ENCODE measurements around the gene RYR2. TPM values are rescaled to one million over a fixed set of nuclear protein-coding genes. Genes with fewer than 3 reads are reported as not detected.

RYR2 gene
- polyA plus RNA-seq, 2 of the 4 experiments (the other 2 are of a cell fraction) = 0.06 TPM; not detected in 1

DNA sequence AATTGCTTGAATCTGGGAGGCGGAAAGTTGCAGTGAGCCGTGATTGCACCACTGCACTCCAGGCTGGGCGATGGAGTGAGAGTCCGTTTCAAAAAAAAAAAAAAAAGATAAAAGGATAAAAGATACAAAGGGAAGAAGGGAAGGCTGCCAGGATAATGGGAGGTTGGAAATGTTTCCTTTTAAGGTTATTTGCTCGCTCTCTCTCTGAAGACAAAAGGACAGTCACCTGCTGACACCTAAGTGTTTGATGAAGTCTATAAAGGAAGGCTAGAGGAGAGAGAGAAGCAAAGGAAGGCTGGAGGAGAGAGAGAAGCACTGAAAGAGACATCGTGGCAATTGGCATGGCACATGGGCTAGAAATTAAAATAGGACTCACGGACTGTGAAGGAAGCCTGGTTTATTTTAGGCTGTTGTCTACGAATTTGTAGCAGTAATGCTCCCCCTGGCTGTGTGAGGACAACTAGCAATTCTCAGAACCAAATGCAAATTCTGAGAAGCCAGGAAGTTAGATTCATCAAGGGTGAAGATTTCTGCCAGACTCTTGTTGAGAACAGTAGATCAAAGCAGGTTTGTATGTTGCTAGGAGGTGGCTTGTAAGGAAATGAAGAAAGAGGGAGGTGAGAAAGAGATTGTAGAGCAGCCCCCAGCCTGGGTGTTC lies 694.5 kb downstream of the RYR2 start:
- ChIA-PET POLR2A (no interaction called here), CTCF (no interaction called here)
- FAIRE-seq (no peak), DNase-seq (ENCODE audit: low read depth in 1 of 2, low spot score in 1 of 2) (peak in 1 of 2 experiments; percentile 13), ATAC-seq (peak in 1 of 2 experiments; percentile 40; a peak in 1 of 6 replicates)
- no peaks in the 10 kb centered on the region for H3K9me3 ChIP-seq
- H3K27ac ChIP-seq = no peak overlapping the region
- no peak overlapping the region for H3K4me2 ChIP-seq
- H3K4me1 ChIP-seq = no peaks in the 10 kb centered on the region
- no peak overlapping the region for H3K4me3 ChIP-seq
- 38% methylated on average over 8 of the region's 8 CpGs for WGBS (ENCODE audit: missing lambda C conversion rate)
- TF ChIP-seq RAD21 (conservative IDR thresholded peaks at IDR 0.05 in 1 of 2, IDR thresholded peaks at IDR 0.05 in 1 of 2) (peak in 1 of 2 experiments; percentile 16; a peak in 1 of 5 replicates), NPAS2 (CRISPR knock-in tag; IDR thresholded peaks at IDR 0.05; ENCODE audit: borderline replicate concordance) (no peak)

DNA sequence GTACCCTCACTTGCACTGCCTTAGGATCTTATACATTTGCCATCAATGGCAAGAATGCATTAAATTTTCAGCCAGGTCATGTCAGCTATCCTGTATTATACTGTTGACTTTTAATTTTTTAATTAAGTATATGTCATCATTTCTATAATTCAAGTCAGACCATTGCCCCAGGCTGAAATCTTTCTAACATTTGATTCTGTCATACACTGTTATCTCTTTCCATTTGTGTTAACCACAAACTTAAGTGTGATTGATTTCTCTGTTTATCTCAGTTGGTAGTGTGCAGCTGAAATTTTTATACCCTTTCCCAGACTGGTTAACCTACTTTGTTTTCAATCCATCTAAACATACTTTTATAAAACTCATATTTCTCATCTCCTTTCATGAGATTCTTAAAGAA lies 695.5 kb downstream of the RYR2 start:
- CTCF ChIA-PET = no interaction called here
- Histone ChIP-seq H3K4me3 (no peak overlapping the region), H3K27ac (no peak overlapping the region), H3K4me1 (no peaks in the 10 kb centered on the region), H3K9me3 (no peaks in the 10 kb centered on the region), H3K4me2 (no peak overlapping the region)
- ATAC-seq = no peak
- TF ChIP-seq ZNF302 (CRISPR knock-in tag; IDR thresholded peaks at IDR 0.05) (no peak), EHMT2 (IDR thresholded peaks at IDR 0.05; ENCODE audit: low read depth) (no peak), RARB (CRISPR knock-in tag; IDR thresholded peaks at IDR 0.05) (no peak), NFE2L2 (conservative IDR thresholded peaks at IDR 0.05; ENCODE audit: low read length) (no peak), KDM1A (IDR thresholded peaks at IDR 0.05; ENCODE audit: low read depth) (no peak)
- TF ChIP-seq, protein P1, sequence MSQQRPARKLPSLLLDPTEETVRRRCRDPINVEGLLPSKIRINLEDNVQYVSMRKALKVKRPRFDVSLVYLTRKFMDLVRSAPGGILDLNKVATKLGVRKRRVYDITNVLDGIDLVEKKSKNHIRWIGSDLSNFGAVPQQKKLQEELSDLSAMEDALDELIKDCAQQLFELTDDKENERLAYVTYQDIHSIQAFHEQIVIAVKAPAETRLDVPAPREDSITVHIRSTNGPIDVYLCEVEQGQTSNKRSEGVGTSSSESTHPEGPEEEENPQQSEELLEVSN (IDR thresholded peaks at IDR 0.05; ENCODE audit: borderline replicate concordance, low read depth) = no peak
- TF ChIP-seq, protein P2, sequence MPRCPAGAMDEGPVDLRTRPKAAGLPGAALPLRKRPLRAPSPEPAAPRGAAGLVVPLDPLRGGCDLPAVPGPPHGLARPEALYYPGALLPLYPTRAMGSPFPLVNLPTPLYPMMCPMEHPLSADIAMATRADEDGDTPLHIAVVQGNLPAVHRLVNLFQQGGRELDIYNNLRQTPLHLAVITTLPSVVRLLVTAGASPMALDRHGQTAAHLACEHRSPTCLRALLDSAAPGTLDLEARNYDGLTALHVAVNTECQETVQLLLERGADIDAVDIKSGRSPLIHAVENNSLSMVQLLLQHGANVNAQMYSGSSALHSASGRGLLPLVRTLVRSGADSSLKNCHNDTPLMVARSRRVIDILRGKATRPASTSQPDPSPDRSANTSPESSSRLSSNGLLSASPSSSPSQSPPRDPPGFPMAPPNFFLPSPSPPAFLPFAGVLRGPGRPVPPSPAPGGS (IDR thresholded peaks at IDR 0.05) = no peak
- no peak for FAIRE-seq
- no peak for DNase-seq (ENCODE audit: low read depth in 1 of 2, low spot score in 1 of 2)
- POLR2A ChIA-PET = no interaction called here

DNA sequence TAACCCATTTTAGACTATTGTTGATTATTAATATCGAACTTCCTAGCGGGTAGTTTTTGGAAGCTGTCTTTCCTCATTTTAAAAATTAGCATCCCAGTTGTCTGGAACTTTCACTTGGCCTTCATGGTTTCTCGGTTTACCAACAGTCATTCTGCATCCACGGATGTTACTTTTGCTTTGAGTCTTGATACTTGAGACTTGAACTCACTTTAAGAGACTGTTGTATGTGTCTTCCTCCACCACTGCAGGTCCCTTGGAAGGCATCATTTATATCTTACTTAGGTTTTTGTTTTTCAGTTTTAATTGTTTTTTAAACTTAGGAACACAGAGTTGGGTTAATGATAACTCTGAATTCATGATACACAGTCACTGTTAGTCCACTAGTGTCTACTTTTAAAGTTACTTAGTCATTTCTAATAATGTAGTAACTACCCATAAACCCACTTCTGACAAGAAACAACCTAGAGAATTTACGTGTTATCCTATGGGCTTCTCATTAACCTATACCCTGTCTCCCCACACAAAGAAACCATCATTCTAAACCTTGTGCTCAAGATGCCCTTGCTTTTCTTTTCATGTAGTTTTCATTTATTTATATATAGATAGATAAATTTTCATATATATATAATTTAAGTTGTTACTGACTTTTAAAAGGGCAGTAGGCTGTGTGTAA lies 696.1 kb downstream of the RYR2 start:
- ChIA-PET CTCF (no interaction called here), POLR2A (no interaction called here)

DNA sequence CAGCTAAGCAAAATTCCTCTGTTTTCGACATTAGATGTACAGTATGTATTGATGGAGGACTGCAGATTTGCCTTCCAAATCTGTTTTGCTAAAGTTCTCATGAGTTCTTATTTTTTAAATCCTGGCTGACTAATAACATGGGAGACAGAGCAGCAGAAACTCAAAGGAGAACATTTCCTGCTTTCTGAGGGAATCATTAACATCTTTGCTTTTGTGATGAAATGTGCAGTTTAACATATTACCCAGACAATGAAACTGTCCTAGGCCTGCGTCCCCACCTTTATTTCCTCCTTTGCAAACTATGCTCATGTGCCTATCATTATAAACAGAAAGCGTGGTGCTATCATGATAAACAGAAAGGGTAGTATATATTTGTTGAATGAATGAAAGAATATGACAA lies 698.9 kb downstream of the RYR2 start:
- Histone ChIP-seq H3K4me1 (no peaks in the 10 kb centered on the region), H3K9me3 (no peaks in the 10 kb centered on the region), H3K4me3 (no peak overlapping the region), H3K4me2 (no peak overlapping the region), H3K27ac (no peak overlapping the region)
- TF ChIP-seq EHMT2 (IDR thresholded peaks at IDR 0.05; ENCODE audit: low read depth) (no peak), PHF8 (IDR thresholded peaks at IDR 0.05; ENCODE audit: borderline replicate concordance, low read depth) (no peak), RCOR1 (IDR thresholded peaks at IDR 0.05; ENCODE audit: low read depth, low read length) (no peak), JUN (IDR thresholded peaks at IDR 0.05) (no peak), ESRRA (IDR thresholded peaks at IDR 0.05; ENCODE audit: borderline replicate concordance, low read length) (no peak), CHD4 (IDR thresholded peaks at IDR 0.05; ENCODE audit: borderline replicate concordance) (no peak)
- DNase-seq (ENCODE audit: low read depth in 1 of 2, low spot score in 1 of 2) (no peak), ATAC-seq (no peak), FAIRE-seq (no peak)
- POLR2A ChIA-PET = no interaction called here
- 28% methylated on average over 3 of the region's 3 CpGs for WGBS (ENCODE audit: missing lambda C conversion rate)
- CTCF ChIA-PET = interaction anchor here (1.6 kb wide), 1 partner anchor 15 kb away, joined by 3 read pairs; no protein-coding TSS in a partner anchor

More for the DNA sequence above, 696.1 kb downstream of the RYR2 start:
- no peak for TF ChIP-seq SMC3 (IDR thresholded peaks at IDR 0.05)
- TF ChIP-seq EP300 (IDR thresholded peaks at IDR 0.05) = no peak
- TF ChIP-seq TFCP2L1 (CRISPR knock-in tag; IDR thresholded peaks at IDR 0.05) = no peak
- TF ChIP-seq ZNF302 (CRISPR knock-in tag; IDR thresholded peaks at IDR 0.05) = no peak
- no peak for TF ChIP-seq RAD21 (conservative IDR thresholded peaks at IDR 0.05 in 1 of 2, IDR thresholded peaks at IDR 0.05 in 1 of 2)
- no peak for TF ChIP-seq NR3C1 (IDR thresholded peaks at IDR 0.05)
- no peak for TF ChIP-seq HEYL (CRISPR knock-in tag; IDR thresholded peaks at IDR 0.05)
- no peak for TF ChIP-seq HOXA7 (CRISPR knock-in tag; IDR thresholded peaks at IDR 0.05)
- Histone ChIP-seq H3K27ac (no peak overlapping the region), H3K4me1 (no peaks in the 10 kb centered on the region), H3K4me3 (no peak overlapping the region), H3K9me3 (no peaks in the 10 kb centered on the region), H3K4me2 (no peak overlapping the region)
- no peak for FAIRE-seq
- ATAC-seq = no peak
- WGBS (ENCODE audit: missing lambda C conversion rate) = 33% methylated on average over 5 of the region's 5 CpGs
- no peak for DNase-seq (ENCODE audit: low read depth in 1 of 2, low spot score in 1 of 2)

All from A549 (cell line).